Activated T-cell treated with anti-CD3 and anti-CD28 coated beads, Interleukin-2, amount 50 U/mL, for 72 hours (primary cell): Measurements from ENCODE around the gene MRPS9. TPM values are rescaled to one million over a fixed set of nuclear protein-coding genes. Genes with fewer than 3 reads are reported as not detected.
A peak's percentile ranks its signal among the peaks of the same experiment; 100 is the strongest.

ENCODE experiments used
- ATAC-seq, 2 donors: fragments of 150-1000 bp; cut with Tn5 transposase; replicated peaks in 1 of 2; 2 replicates each; pipeline ENCODE4 v1.10.0; 2021; ENCODE audit warnings: moderate library complexity in 2 of 2, mild to moderate bottlenecking in 1 of 2
- DNase-seq, 2 donors: peaks; one replicate each; pipeline ENCODE4 v3.0.0; 2021 to 2022; ENCODE audit warnings: mixed read lengths in 1 of 2
- H3K27ac Mint-ChIP-seq: one replicate; pipeline ENCODE4 v1.8.0; 2022; ENCODE audit warnings: mild to moderate bottlenecking, moderate library complexity, mixed read lengths
- H3K27me3 Mint-ChIP-seq: one replicate; pipeline ENCODE4 v1.8.0; 2022; ENCODE audit warnings: low read depth, mixed read lengths
- H3K36me3 Mint-ChIP-seq, 2 donors: one replicate each; pipeline ENCODE4 v1.8.0; 2022; ENCODE audit warnings: mixed read lengths in 2 of 2, mild to moderate bottlenecking in 1 of 2; ENCODE audit not compliant: insufficient read depth in 2 of 2
- H3K4me1 Mint-ChIP-seq: one replicate; pipeline ENCODE4 v1.8.0; 2022; ENCODE audit warnings: low read depth, mixed read lengths
- H3K4me3 Mint-ChIP-seq, 2 donors: one replicate each; pipeline ENCODE4 v1.8.0; 2022; ENCODE audit warnings: mild to moderate bottlenecking in 2 of 2, mixed read lengths in 2 of 2, moderate library complexity in 2 of 2
- H3K9me3 Mint-ChIP-seq, 2 donors: one replicate each; pipeline ENCODE4 v1.8.0; 2022; ENCODE audit warnings: mixed read lengths in 2 of 2
- total RNA-seq, 2 donors: library from RNA; stranded (reverse); gene quantifications; one replicate each; pipeline ENCODE4 v1.2.3, GENCODE V29; 2022

Gene MRPS9
- total RNA-seq, 2 donors from 2014 or later, result 24.6 to 27.3 TPM

DNA sequence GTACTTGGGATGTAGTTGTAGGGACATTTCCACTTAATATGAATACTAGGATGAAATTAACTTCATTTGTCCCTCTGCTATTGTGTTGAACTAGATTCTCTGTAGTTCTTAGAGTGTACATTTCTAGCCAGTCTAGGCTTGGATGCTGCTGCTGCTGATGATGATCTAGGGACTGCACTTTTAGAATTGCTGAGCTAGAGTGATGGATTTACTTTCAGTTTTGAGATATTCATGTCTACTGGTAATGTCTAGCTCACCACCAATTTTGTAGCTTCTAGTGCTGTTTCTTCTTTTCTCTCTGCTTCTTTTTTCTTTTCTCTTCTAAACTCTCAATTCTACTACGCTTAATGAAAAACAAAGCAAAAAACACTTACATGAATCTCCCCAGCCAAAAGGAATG lies 49.4 kb downstream of the MRPS9 start:
- Mint-ChIP-seq H3K9me3 (no peaks in the 10 kb centered on the region), H3K27me3 (no peaks in the 10 kb centered on the region), H3K4me3 (peak overlapping the region in 1 of 2 donors; percentile 2), H3K36me3 (no peaks in the 10 kb centered on the region), H3K4me1 (no peaks in the 10 kb centered on the region), H3K27ac (no peak overlapping the region)
- DNase-seq (no peak), ATAC-seq (peak in 1 of 2 donors; percentile 52)

DNA sequence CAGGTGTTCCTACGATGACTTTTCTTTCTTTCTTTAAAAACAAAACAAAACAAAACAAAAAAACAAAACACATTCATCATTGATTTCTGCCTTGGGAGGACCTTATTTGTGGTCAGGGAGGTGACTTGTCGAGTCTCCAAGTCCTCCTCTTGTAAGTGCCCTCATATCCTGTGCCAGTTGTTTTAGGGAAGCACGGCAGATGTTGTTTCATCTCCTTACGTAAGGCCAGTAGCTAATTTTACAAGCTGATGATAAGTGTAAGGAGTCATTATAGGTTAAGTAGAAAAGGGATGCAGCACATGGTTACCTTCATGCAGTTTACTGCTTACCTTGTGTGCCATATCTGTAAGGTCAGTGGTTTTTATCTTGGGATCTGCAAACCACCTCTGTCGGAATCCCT lies 52.2 kb downstream of the MRPS9 start:
- no peak overlapping the region for H3K27ac Mint-ChIP-seq
- no peak overlapping the region for H3K4me3 Mint-ChIP-seq
- H3K36me3 Mint-ChIP-seq, result peaks cover 0 to 3% of the 10 kb centered on the region in 2 donors
- no peaks in the 10 kb centered on the region for H3K9me3 Mint-ChIP-seq
- DNase-seq, result no peak
- no peaks in the 10 kb centered on the region for H3K27me3 Mint-ChIP-seq
- ATAC-seq, result no peak
- no peaks in the 10 kb centered on the region for H3K4me1 Mint-ChIP-seq

DNA sequence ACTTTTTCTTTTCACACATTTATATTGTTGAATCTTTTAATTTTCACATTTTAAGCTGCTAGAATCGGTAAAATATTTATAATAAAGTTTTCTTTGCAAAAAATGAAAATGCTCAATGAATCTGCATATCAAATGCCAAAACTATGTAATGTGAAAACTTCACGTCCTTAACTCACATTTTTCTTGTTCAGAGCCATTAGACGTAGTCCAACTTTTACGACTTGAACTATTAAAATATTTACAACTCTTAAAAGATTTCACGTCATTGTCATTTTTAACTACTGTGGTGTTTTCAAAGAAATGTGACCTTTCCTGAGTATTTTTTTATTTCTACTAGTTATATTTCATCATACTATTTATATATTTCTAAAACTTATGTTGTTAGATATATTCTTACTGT lies 54.9 kb downstream of the MRPS9 start:
- Mint-ChIP-seq H3K27me3 (no peaks in the 10 kb centered on the region), H3K4me1 (no peaks in the 10 kb centered on the region), H3K9me3 (no peaks in the 10 kb centered on the region), H3K36me3 (peaks cover 0 to 3% of the 10 kb centered on the region in 2 donors), H3K4me3 (no peak overlapping the region), H3K27ac (no peak overlapping the region)
- ATAC-seq (no peak), DNase-seq (no peak)

DNA sequence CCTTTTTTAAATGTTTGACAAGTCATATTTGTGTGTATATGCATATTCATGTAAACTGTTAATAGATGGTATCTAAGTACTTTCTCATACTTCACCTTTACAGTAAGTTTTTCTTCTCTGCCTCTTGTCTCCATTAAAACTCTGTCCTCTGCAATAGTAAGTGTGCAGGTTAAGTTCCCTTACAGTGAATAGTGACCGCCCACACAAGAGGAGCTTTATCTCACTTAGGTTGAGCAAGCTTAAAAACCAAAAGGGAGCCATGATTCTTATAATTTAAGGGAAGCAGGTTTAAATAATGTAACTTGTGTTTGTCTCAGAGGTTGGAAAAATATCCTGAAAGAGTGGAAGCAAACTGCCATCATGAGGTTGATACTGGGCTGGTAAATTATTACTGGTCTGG lies 61.3 kb downstream of the MRPS9 start:
- H3K27ac Mint-ChIP-seq, result no peak overlapping the region
- peaks cover 6% of the 10 kb centered on the region for H3K4me1 Mint-ChIP-seq
- H3K36me3 Mint-ChIP-seq, result peaks cover 2 to 6% of the 10 kb centered on the region in 2 donors
- no peak for DNase-seq
- no peaks in the 10 kb centered on the region for H3K27me3 Mint-ChIP-seq
- no peaks in the 10 kb centered on the region for H3K9me3 Mint-ChIP-seq
- H3K4me3 Mint-ChIP-seq, result no peak overlapping the region
- no peak for ATAC-seq

DNA sequence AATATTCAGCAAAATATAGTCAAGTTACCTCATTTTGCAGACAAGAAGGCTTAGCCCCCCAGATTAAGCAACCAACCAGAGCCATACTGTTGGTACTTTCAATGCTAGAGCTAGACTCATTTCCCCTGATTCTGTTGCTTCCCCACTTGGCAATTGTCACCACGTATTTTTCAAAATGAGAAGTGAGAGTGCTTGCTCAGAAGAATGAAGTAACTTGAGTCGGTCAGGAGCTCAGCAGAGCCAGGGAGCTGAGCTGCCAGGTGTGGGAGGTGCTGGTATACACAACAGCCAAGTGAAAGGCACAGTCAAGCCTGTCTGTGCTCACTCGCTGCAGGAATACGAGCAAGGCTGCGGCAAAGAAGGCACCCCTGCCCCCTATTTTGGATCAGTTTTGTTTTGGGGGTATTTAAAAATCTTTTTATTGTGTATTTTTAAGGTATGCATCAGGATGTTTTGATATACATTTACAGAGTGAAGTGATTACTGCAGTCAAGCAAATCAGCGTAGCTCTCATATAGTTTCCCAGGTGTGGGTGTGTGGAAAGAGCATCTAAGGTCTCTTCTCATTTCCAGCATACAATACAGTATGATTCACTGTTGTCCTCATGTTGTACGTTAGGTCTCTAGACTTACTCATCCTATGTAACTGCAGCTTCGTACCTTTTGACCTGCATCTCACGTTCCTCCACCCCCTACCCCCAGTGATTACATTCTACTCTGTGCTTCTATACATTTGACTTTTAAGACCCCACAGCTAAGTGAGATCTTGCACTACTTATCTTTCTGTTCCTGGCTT lies 62.4 kb downstream of the MRPS9 start:
- DNase-seq (peak; percentile 6 to 9), ATAC-seq (peak; percentile 78 to 85)
- H3K4me1 Mint-ChIP-seq, result peaks cover 6% of the 10 kb centered on the region
- H3K9me3 Mint-ChIP-seq, result no peaks in the 10 kb centered on the region
- H3K4me3 Mint-ChIP-seq, result no peak overlapping the region
- H3K27me3 Mint-ChIP-seq, result no peaks in the 10 kb centered on the region
- H3K27ac Mint-ChIP-seq, result peak overlapping the region; percentile 39
- peaks cover 2 to 3% of the 10 kb centered on the region in 2 donors for H3K36me3 Mint-ChIP-seq

DNA sequence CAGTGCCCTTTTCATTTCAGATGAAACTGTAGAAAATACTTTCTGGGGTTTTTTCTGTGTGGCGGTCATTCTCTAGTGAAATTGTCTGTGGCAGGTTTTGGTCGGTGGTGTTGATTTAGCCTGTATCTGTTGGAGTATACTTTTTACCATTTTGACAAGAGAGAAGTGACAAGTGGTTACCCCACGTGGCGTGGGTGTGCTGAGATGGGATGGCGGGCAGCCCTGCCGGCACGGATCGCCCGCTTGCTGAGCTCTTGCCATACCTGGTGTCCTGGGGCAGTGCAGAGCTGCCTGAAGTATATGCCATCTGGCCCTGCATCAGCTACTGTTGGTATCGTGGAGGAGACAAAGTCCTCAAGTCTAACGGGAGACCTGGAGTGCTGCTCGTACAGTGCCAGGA lies 64.1 kb downstream of the MRPS9 start:
- no peak overlapping the region for H3K4me3 Mint-ChIP-seq
- H3K9me3 Mint-ChIP-seq, result no peaks in the 10 kb centered on the region
- no peaks in the 10 kb centered on the region for H3K27me3 Mint-ChIP-seq
- peaks cover 2 to 3% of the 10 kb centered on the region in 2 donors for H3K36me3 Mint-ChIP-seq
- no peak overlapping the region for H3K27ac Mint-ChIP-seq
- peaks cover 6% of the 10 kb centered on the region for H3K4me1 Mint-ChIP-seq
- DNase-seq, result no peak
- ATAC-seq, result no peak

DNA sequence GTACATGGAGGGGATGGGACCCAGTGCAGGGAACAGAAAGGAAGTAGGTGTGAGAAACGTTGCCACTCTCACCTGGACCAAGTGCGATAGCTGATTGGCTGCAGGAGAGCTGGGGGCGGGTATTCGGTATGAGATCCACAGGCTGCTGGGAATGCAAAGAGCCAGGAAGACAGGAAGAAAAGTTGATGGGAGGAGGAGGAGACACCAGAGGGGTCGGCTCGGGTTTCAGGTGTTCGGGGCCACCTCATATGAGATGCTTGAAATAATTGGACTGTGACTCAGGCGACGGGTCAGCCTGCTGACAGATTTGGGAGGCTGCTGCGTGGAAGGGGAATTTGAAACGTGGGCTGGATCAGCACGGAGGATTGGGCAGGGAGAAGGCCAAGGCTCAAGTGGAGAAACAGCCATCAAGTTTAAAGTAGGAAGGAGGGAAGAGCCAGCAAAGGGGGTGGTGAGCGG lies 65.1 kb downstream of the MRPS9 start:
- Mint-ChIP-seq H3K27me3 (no peaks in the 10 kb centered on the region), H3K9me3 (no peaks in the 10 kb centered on the region), H3K36me3 (peaks cover 2 to 3% of the 10 kb centered on the region in 2 donors), H3K4me3 (no peak overlapping the region), H3K27ac (no peak overlapping the region), H3K4me1 (peaks cover 6% of the 10 kb centered on the region)
- DNase-seq (no peak), ATAC-seq (no peak)

DNA sequence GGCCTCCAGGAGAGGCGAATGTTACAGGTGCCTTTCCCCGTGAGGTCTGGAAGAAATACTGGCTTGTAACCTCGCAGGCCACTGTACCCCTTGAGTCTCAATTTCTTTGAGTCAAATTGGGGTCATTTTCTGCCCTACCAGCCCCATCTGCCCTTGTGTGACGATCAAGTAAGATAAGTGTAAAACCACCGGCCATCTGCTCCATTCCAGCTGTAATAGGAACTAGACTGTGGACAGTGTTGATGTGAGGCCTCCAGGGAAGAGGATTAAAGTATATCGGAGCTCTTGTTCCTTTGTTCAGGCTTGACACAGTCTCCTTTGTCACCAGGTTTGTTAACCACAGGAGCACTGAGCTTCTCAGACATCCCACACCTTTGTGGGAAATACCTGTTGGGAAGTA lies 65.6 kb downstream of the MRPS9 start:
- no peaks in the 10 kb centered on the region for H3K27me3 Mint-ChIP-seq
- no peak for DNase-seq
- ATAC-seq, result no peak
- H3K9me3 Mint-ChIP-seq, result no peaks in the 10 kb centered on the region
- H3K4me3 Mint-ChIP-seq, result no peak overlapping the region
- peaks cover 2 to 3% of the 10 kb centered on the region in 2 donors for H3K36me3 Mint-ChIP-seq
- H3K4me1 Mint-ChIP-seq, result peaks cover 6% of the 10 kb centered on the region
- H3K27ac Mint-ChIP-seq, result no peak overlapping the region

DNA sequence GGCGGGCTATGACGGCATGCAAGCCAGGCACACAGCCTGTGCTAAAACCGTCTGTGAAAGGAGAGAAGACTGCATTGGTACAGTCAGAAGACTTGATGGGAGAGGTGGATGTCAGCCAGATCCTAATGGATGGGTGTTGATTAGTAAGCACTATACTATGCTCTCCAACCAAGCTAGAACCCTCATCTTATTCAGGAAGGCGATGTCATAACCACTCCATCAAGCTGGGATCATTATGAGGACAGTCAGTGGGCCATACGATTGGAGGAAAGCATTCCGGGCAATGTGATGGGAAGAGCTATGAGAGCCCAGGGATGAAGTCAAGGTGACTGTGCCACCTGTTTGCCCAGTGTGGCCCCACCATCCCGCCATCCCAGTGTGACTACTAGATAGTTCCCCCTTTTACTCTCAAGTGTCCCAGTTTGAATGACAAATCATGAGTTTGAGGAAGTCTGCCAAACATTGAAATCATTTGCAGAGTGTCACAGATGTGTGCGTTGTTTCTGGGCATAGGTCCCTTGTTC lies 66.4 kb downstream of the MRPS9 start:
- Mint-ChIP-seq H3K36me3 (peaks cover 2 to 3% of the 10 kb centered on the region in 2 donors), H3K9me3 (no peaks in the 10 kb centered on the region), H3K27ac (no peak overlapping the region), H3K27me3 (no peaks in the 10 kb centered on the region), H3K4me1 (peaks cover 6% of the 10 kb centered on the region), H3K4me3 (no peak overlapping the region)
- DNase-seq (no peak), ATAC-seq (no peak)

DNA sequence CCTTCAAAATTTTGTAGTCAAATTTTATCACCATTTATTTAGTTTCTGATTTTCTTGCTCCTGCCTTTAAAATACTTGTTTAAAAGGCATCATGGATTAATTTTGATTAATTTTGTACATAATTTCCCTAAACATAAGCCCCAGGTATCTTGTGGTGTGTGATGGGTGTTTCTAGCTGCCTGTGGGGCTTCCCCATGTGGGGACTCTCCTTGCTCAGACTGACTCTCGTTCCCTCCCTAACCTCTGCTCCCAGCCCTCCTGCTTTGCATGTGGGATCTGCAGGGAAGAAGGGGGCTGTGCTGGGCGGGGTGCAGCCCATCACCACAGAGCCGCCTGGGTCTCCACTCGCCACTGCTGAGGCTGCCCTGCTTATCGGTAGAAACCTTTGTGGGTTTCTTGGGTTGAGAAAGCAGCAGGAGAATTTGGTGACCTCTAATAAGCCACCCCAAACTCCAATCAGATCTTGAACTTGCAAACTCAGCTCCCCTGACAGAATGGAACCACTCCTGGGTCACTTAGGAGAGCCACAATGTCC lies 72.5 kb downstream of the MRPS9 start:
- H3K27ac Mint-ChIP-seq, result no peak overlapping the region

DNA sequence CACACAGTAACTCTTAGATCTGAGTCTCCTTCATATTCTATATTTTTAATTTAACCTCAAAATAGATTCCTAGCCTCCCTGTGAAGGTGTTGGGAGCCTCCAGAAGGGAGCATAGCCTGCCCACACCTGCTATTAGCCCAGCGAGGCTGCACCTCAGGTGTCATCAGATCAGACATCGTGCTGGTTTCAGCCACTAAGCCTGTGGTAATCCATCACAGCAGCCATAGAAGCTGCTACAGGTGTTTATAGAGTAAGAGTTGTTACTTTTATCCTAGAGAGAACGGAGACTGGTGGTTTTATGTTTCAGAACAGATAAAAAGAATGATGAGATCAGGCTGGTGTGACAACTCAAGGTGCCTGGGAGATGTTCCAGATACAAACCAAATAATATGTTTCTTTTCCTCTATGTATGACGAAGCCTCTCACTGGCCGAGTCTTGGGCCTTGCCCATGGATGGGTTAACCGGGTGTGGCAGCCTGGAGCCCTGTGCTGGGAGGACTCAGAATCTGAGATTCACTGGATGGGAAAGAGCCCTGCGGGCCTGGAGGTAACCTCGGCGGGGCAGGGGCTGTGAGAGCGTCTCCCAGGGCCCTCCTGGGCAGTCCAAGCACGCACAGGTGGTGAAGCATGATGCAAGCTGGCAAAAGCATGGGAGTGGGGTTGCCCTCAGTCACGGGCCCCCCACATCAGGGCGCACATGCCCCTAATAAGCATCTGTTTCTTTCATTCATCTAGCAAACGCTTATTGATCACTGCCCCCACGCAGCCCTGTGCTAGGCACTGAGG lies 73.7 kb downstream of the MRPS9 start:
- no peak for DNase-seq
- no peak overlapping the region for H3K27ac Mint-ChIP-seq
- no peaks in the 10 kb centered on the region for H3K27me3 Mint-ChIP-seq
- ATAC-seq, result no peak
- no peak overlapping the region for H3K4me3 Mint-ChIP-seq
- H3K36me3 Mint-ChIP-seq, result no peaks in the 10 kb centered on the region
- no peaks in the 10 kb centered on the region for H3K4me1 Mint-ChIP-seq
- H3K9me3 Mint-ChIP-seq, result no peaks in the 10 kb centered on the region

More for the DNA sequence above, 72.5 kb downstream of the MRPS9 start:
- no peak for DNase-seq
- H3K27me3 Mint-ChIP-seq, result no peaks in the 10 kb centered on the region
- no peaks in the 10 kb centered on the region for H3K4me1 Mint-ChIP-seq
- H3K9me3 Mint-ChIP-seq, result no peaks in the 10 kb centered on the region
- no peak overlapping the region for H3K4me3 Mint-ChIP-seq
- no peaks in the 10 kb centered on the region for H3K36me3 Mint-ChIP-seq
- no peak for ATAC-seq

DNA sequence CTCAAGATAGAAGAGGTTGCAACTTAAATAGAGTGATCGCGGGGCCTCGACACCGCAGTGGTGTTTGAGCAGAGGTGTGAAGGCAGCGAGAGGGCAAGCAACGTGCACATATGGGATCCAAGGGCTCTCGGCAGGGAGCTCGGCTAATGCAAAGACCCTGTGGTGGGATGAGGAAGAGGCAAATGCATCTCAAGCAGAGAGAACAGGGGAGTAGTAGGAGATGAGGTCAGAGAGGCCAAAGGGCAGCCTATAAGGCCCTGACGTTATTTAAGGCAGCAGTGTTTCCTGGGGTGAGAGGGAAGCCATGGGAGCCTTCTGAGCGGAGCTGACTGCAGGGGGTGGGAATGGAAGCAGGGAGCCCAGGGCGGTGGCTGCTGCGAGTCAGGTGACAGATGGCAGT lies 74.5 kb downstream of the MRPS9 start:
- no peak for DNase-seq
- no peak for ATAC-seq
- H3K4me3 Mint-ChIP-seq, result no peak overlapping the region
- no peaks in the 10 kb centered on the region for H3K4me1 Mint-ChIP-seq
- no peak overlapping the region for H3K27ac Mint-ChIP-seq
- H3K36me3 Mint-ChIP-seq, result no peaks in the 10 kb centered on the region
- H3K27me3 Mint-ChIP-seq, result no peaks in the 10 kb centered on the region
- H3K9me3 Mint-ChIP-seq, result no peaks in the 10 kb centered on the region

DNA sequence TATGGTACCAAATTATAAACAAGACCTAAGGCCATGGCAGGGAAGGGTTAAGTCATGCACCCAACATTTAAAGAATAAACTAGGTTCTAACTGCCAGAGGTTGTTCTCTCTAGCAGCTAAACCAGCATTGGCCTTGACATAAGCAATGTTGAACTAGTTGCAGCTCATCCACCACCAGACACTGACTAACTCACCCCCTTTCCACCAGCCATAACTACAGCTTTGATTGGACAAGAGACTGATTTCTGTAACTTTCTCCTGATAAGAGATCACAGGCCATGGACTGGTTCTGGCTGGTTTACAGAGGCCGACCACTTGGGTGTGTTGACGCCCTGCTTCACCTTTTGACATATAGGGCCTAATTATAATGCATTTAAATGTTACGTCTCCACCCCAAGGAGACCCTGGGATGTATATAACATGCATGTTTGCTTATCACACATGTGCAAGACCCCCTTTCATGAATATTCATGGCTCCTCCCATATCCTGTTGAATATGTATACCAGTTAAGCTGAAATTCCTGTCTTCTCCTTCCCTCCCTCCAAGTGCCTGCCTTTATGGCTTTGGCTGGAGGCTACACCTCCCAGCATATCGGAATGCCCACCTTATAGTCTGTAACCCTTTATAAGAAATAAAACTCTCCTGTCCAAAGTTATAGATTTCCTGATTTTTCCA lies 75.9 kb downstream of the MRPS9 start:
- no peaks in the 10 kb centered on the region for H3K4me1 Mint-ChIP-seq
- ATAC-seq, result no peak

More for the DNA sequence above, 75.9 kb downstream of the MRPS9 start:
- no peak overlapping the region for H3K4me3 Mint-ChIP-seq
- DNase-seq, result no peak
- H3K9me3 Mint-ChIP-seq, result no peaks in the 10 kb centered on the region
- no peak overlapping the region for H3K27ac Mint-ChIP-seq
- H3K36me3 Mint-ChIP-seq, result no peaks in the 10 kb centered on the region
- no peaks in the 10 kb centered on the region for H3K27me3 Mint-ChIP-seq
